Skin of body (tissue), 2 donors: Measurements from ENCODE around the gene OLIG3. TPM values are rescaled to one million over a fixed set of nuclear protein-coding genes. Genes with fewer than 3 reads are reported as not detected.

Experiments used
- DNase-seq: peaks from one replicate; lab custom pipeline; 2025; lab: John Stamatoyannopoulos, UW
- total RNA-seq: library from RNA; depleted of rRNA; stranded (reverse); fragments of >200 nt; gene quantifications from one replicate; pipeline ENCODE4 v1.2.3, GENCODE V29; 2014

OLIG3 gene
- total RNA-seq: not detected

- DNase-seq: no peak
These were observed at the start of gene OLIG3 for GRCh38 chr6:137494281-137494987. TSS of gene OLIG3 (minus strand) at chr6:137494394. CDS start at chr6:137494170, 224 bp downstream.

- DNase-seq: no peak
These were observed 48.9 kb upstream of the OLIG3 start for GRCh38 chr6:137543114-137543513.

GRCh38 chr6:137542713-137543112, 48.5 kb upstream of the OLIG3 start:
- DNase-seq: no peak

- DNase-seq: no peak
These were observed 47.4 kb upstream of the OLIG3 start for GRCh38 chr6:137541534-137542063.

GRCh38 chr6:137536104-137536773, 42.0 kb upstream of the OLIG3 start:
- DNase-seq: no peak

- DNase-seq: no peak
These were observed 37.3 kb upstream of the OLIG3 start for GRCh38 chr6:137531376-137532092.

GRCh38 chr6:137530404-137530803, 36.2 kb upstream of the OLIG3 start:
- no peak for DNase-seq

GRCh38 chr6:137522831-137523230, 28.6 kb upstream of the OLIG3 start:
- DNase-seq: no peak

GRCh38 chr6:137522198-137522798, 28.1 kb upstream of the OLIG3 start:
- no peak for DNase-seq

GRCh38 chr6:137520520-137520919, 26.3 kb upstream of the OLIG3 start:
- DNase-seq: no peak

GRCh38 chr6:137519629-137520176, 25.5 kb upstream of the OLIG3 start:
- no peak for DNase-seq

GRCh38 chr6:137518386-137518983, 24.3 kb upstream of the OLIG3 start:
- DNase-seq: no peak

- DNase-seq: no peak
These were observed 20.2 kb upstream of the OLIG3 start for GRCh38 chr6:137514418-137514817.

- no peak for DNase-seq
These were observed 18.8 kb upstream of the OLIG3 start for GRCh38 chr6:137512757-137513605.

- DNase-seq: no peak
These were observed 16.7 kb upstream of the OLIG3 start for GRCh38 chr6:137510923-137511322.

- DNase-seq: no peak
These were observed 4.4 kb upstream of the OLIG3 start for GRCh38 chr6:137498481-137499190.

GRCh38 chr6:137497721-137498463, 3.7 kb upstream of the OLIG3 start:
- DNase-seq: no peak

GRCh38 chr6:137496909-137497720, 2.9 kb upstream of the OLIG3 start:
- DNase-seq: no peak
